Measurements from ENCODE around the gene GLCCI1.

GRCh38 chr7:7990441-7990761 is 21.8 kb downstream of the GLCCI1 start:
- TF ChIP-seq, protein P1, sequence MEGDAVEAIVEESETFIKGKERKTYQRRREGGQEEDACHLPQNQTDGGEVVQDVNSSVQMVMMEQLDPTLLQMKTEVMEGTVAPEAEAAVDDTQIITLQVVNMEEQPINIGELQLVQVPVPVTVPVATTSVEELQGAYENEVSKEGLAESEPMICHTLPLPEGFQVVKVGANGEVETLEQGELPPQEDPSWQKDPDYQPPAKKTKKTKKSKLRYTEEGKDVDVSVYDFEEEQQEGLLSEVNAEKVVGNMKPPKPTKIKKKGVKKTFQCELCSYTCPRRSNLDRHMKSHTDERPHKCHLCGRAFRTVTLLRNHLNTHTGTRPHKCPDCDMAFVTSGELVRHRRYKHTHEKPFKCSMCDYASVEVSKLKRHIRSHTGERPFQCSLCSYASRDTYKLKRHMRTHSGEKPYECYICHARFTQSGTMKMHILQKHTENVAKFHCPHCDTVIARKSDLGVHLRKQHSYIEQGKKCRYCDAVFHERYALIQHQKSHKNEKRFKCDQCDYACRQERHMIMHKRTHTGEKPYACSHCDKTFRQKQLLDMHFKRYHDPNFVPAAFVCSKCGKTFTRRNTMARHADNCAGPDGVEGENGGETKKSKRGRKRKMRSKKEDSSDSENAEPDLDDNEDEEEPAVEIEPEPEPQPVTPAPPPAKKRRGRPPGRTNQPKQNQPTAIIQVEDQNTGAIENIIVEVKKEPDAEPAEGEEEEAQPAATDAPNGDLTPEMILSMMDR (conservative IDR thresholded peaks at IDR 0.05; ENCODE audit: low read length), result no peak
- no peak for TF ChIP-seq EZH2phosphoT487 (IDR thresholded peaks at IDR 0.05; ENCODE audit: borderline replicate concordance)
